Left ventricle myocardium superior (tissue), 1 donor: ENCODE results near the gene HEXA. TPM values are rescaled to one million over a fixed set of nuclear protein-coding genes. Genes with fewer than 3 reads are reported as not detected.

ENCODE experiments used
- ATAC-seq: fragments of 200-7000 bp; cut with Tn5 transposase; one replicate; pipeline ENCODE4 v1.9.1; 2020; ENCODE audit warnings: mild to moderate bottlenecking, moderate library complexity
- DNase-seq: peaks from one replicate; pipeline ENCODE4 v3.0.0-alpha.2; 2020
- intact Hi-C: fragments of 100-400 bp; cut with micrococcal nuclease; formaldehyde crosslinking; loops from one replicate; pipeline ENCODE4 v1.11.0; 2022
- total RNA-seq: library from RNA; stranded (reverse); fragmentation: NEBNext Ultra II Directional; extraction: Animal tissue kit (Norgen Biotek cat#: 25700); gene quantifications from one replicate; pipeline ENCODE4 v1.2.1, GENCODE V29; 2021
- donor health status: DM: no; HTN: yes; CAD: no; lungs with severe emphysema.

The HEXA gene
- total RNA-seq, 1 donor from 2014 or later, result 64.4 TPM

GRCh38 chr15:72338617-72339321 is 37.0 kb downstream of the HEXA start:
- DNase-seq (no peak), ATAC-seq (peak; percentile 79)
- intact Hi-C loops, result no loop called here

DNA sequence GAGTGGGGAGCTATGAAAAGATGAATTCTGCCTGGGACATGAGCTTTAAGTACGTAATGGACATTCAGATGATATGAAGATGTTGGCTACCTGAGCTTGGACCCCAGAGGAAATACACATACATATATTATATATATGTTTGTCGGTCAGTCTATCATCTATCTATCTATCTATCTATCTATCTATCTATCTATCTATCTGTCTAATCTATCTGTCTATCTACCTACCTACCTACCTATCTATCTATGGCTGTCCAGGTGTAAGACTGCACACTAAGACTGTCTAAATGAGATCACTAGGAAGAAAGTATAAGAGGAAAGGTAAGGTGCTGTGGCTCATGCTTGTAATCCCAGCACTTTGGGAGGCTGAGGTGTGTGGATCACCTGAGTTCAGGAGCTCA is 37.7 kb downstream of the HEXA start:
- no peak for ATAC-seq
- DNase-seq, result no peak
- intact Hi-C loops, result no loop called here

GRCh38 chr15:72334842-72335241 is 41.0 kb downstream of the HEXA start:
- intact Hi-C loops, result no loop called here
- ATAC-seq, result no peak
- DNase-seq, result no peak

GRCh38 chr15:72331021-72331420 is 44.8 kb downstream of the HEXA start:
- ATAC-seq, result no peak
- DNase-seq, result no peak
- intact Hi-C loops, result no loop called here

DNA sequence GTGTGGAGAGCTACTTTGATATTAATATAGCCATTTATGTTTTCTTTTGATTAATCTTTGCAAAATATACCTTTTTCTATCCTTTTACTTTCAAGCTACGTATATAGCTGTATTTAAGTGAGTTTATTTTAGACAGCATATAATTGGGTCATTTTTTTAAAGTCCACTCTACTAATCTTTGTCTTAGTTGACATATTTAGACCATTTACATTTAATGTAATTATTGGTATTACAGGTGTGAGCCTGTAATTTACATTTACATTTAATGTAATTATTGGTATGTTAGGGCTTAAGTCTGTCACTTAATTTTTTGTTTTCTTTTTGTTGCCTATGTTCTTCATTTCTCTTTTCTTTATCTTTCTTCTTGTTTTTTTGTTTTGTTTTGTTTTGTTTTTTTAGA is 52.1 kb downstream of the HEXA start:
- intact Hi-C loops, result no loop called here
- DNase-seq (no peak), ATAC-seq (no peak)

DNA sequence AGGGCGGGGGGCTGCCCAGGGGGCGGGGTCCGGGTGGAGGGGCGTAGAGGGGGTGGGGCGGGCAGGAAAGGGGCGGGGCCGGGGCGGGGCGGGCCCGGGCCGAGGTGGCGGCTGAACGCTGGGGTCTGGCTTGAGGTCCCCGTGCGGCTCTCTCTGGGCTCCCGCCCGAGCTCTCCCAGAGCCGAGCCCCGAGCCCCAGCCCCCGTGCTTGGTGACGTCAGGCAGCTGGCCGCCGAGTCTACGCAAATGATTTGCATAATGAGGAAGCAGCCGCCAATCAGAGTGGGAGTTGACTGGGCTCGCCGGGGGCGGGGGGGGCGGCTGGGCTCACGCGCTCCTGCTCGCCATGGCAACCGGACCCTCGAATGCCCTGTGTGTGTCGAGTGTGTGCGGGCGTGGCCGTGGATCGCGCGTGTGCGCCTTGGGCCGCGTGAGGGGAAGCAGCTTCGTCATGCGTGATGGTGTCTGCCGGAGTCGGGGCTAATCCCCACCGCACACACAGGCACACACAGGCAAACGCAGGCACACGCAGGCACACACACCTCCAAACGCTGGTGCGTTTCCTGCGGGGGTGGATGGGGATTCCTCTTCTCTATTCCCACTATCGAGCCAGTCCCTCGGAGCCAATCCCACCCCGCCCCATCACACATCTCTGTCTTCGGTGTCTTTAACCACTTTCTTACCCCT is 55.7 kb downstream of the HEXA start, which contains the start of gene CELF6:
TSS of gene CELF6 (minus strand) at position 173 of the 687 bp plus-strand sequence. CDS start 283 bp downstream, outside the sequence.
- intact Hi-C loops, result no loop called here
- DNase-seq (peak; percentile 80), ATAC-seq (peak; percentile 77)

GRCh38 chr15:72319360-72319984 is 56.3 kb downstream of the HEXA start:
- DNase-seq, result peak; percentile 86
- intact Hi-C loops, result no loop called here
- ATAC-seq, result peak; percentile 95

DNA sequence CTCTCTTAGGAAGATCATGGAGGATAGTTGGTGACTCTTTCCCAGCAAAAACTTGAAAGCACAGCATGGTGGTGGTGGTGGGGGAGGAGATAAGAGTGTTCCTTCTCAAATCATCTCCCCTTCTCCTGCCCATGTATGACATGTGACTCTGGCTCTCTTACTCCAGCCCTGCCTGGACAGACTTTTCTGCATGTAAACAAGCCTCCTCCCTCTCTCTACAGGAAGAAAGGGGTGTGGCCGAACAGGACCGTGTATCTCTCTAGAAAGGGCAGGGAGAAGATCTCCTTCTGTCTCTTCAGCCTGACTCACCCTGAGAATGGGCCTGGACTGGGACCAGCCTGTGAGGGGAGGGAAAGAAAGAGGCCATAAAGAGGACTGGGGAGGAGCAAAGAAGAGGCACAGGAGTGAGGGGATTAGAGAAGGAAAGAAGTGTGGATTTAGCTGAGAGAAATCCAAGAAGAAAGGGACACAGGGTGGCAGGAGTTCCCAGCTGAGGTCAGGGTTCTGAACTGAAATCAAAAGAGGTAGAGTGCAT is 57.3 kb downstream of the HEXA start:
- intact Hi-C loops, result no loop called here
- DNase-seq (no peak), ATAC-seq (no peak)

GRCh38 chr15:72315706-72316370 is 60.0 kb downstream of the HEXA start:
- ATAC-seq, result no peak
- intact Hi-C loops, result no loop called here
- no peak for DNase-seq

- no peak for ATAC-seq
- DNase-seq, result no peak
- intact Hi-C loops, result no loop called here
Measured at GRCh38 chr15:72313881-72314280, 61.9 kb downstream of the HEXA start.

DNA sequence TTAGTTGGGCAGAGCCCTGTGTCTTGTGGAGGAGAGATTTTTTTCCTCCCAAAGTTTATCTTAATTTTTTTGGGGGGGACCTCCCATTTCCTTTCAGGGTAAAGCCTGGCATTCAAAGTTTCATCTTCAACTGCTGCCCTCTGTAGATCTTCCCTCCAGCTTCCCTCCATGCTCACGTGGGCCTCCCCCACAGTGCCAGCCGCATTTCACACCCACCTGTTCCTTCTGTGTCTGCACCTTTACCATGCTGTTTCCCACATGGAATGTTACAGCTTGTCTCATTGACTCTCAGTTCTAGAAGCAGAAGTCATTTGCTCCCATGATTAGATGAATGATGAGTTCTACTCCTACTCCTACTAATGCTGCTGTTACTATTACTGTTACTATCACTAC is 62.4 kb downstream of the HEXA start:
- intact Hi-C loops, result no loop called here
- ATAC-seq (no peak), DNase-seq (no peak)

DNA sequence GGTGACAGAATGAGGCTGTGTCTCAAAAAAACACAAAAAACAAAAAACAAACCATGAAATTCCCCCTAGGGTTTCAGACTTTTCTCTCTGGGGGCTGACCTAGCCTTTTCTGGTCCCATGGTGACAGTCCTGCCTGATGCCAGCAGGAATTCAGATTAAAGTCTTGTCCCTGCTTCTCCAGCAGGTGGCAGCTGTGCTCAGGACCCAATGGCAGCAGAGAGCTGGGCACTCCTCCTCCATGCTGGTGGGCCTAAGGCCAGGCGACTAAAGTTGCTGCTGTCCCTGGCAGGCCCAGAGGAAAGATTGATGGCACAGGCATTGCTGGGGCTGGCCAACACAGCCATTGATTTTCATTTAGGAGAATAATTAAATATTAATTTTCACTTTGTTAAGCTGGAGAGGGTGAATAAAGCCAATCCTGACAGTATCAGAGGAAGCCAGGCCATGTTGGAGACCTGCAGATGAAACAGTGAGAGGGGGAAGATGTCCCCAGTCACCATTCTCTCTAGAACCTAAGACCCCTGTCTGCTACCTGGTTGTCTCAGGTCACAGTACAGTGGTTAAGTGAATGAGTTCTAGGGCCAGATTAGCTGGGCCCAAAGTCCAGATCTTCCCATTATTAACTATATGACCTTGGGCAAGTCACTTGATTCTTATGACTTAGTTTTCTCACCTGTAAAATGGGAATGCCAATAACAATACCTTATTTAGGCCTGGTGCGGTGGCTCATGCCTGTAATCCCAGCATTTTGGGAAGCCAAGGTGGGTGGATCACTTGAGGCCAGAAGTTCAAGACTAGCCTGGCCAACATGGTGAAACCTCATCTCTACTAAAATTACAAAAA is 63.0 kb downstream of the HEXA start:
- peak; percentile 87 for ATAC-seq
- intact Hi-C loops, result no loop called here
- DNase-seq, result peak; percentile 69

GRCh38 chr15:72307026-72307425 is 68.8 kb downstream of the HEXA start:
- ATAC-seq (no peak), DNase-seq (no peak)
- intact Hi-C loops, result no loop called here

DNA sequence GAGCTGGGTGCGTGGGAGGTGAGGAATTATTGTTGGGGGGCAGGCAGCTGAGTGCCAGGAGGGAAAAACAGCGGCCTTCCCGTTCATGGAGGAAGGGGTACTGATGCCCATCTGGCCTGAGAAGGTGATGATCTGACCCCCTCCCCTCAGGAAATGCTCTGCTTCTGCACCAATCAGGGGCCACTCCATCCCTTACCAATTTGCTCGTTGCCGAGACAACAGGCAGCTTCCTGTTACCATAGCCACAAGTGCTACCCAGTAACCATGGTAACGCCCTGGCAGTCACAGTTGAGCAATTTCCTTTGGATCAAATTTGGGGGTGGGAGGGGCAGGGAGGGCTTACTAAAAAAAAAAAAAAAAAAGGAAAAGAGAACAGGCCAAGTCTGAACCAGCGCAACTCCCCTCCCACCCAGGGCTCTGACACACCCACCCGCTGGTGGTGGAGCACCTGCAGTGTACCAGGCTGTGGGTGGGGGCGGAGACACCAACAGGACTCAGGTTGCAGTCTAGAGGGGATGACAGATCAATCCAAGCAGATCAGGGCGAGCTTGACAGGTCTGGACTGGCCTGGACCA is 69.5 kb downstream of the HEXA start:
- intact Hi-C loops, result no loop called here
- no peak for DNase-seq
- ATAC-seq, result no peak

DNA sequence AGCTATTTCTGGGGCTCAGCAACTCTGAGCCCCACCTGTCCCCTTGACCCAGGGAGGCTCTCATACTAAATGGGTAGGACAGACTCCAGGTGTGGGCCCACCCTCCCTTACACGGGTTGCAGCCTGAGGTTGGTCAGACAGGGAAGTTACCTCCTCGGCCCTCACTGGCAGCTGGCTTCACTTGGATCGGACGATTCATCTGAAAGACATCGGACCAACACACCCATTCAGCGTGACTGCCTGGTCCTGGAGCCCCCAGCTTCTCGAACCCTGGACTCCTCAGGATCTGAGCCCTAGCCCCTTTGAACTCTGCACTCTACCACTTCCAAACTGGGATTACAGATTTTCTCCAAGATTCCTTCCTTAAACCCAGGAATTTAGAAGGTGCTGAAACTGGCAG is 71.2 kb downstream of the HEXA start:
- no peak for ATAC-seq
- intact Hi-C loops, result no loop called here

GRCh38 chr15:72302955-72303354 is 72.9 kb downstream of the HEXA start:
- intact Hi-C loops, result no loop called here
- DNase-seq, result no peak
- ATAC-seq, result no peak

More for the DNA sequence above, 71.2 kb downstream of the HEXA start:
- no peak for DNase-seq
